Measurements from ENCODE around the gene PARN. TPM values are rescaled to one million over a fixed set of nuclear protein-coding genes. Genes with fewer than 3 reads are reported as not detected.
"Not testable (repeated sequence)": the region's sequence is repeated elsewhere in the genome, so short reads cannot be mapped to it uniquely, and the experiment has no call there.

PARN gene
- total RNA-seq, 1 donor from 2014 or later: 25.2 TPM

- Mint-ChIP-seq H3K27me3 (ENCODE audit: unreplicated experiment) (no peaks in the 10 kb centered on the region), H3K9me3 (ENCODE audit: unreplicated experiment) (no peaks in the 10 kb centered on the region), H3K4me1 (ENCODE audit: unreplicated experiment) (peaks cover 11% of the 10 kb centered on the region), H3K36me3 (ENCODE audit: low read depth, unreplicated experiment) (peaks cover 18% of the 10 kb centered on the region), H3K27ac (ENCODE audit: unreplicated experiment) (no peak overlapping the region), H3K4me3 (ENCODE audit: unreplicated experiment) (no peak overlapping the region)
- no peak for TF ChIP-seq CTCF (IDR thresholded peaks at IDR 0.05; ENCODE audit: unreplicated experiment)
- no peak for DNase-seq (ENCODE audit: low spot score)
These were observed 84.6 kb downstream of the PARN start for GRCh38 chr16:14545346-14545884.

GRCh38 chr16:14544846-14545245, 85.2 kb downstream of the PARN start:
- not testable (repeated sequence) for H3K27ac Mint-ChIP-seq (ENCODE audit: unreplicated experiment); H3K4me1 Mint-ChIP-seq (ENCODE audit: unreplicated experiment); DNase-seq (ENCODE audit: low spot score); H3K9me3 Mint-ChIP-seq (ENCODE audit: unreplicated experiment); H3K4me3 Mint-ChIP-seq (ENCODE audit: unreplicated experiment); H3K27me3 Mint-ChIP-seq (ENCODE audit: unreplicated experiment)
- peaks cover 18% of the 10 kb centered on the region for H3K36me3 Mint-ChIP-seq (ENCODE audit: low read depth, unreplicated experiment)

- no peak for DNase-seq (ENCODE audit: low spot score)
- H3K36me3 Mint-ChIP-seq (ENCODE audit: low read depth, unreplicated experiment): peaks cover 18% of the 10 kb centered on the region
- H3K4me1 Mint-ChIP-seq (ENCODE audit: unreplicated experiment): no peaks in the 10 kb centered on the region
- no peaks in the 10 kb centered on the region for H3K27me3 Mint-ChIP-seq (ENCODE audit: unreplicated experiment)
- TF ChIP-seq CTCF (IDR thresholded peaks at IDR 0.05; ENCODE audit: unreplicated experiment): no peak
- H3K4me3 Mint-ChIP-seq (ENCODE audit: unreplicated experiment): no peak overlapping the region
- no peaks in the 10 kb centered on the region for H3K9me3 Mint-ChIP-seq (ENCODE audit: unreplicated experiment)
- H3K27ac Mint-ChIP-seq (ENCODE audit: unreplicated experiment): no peak overlapping the region
These were observed 90.4 kb downstream of the PARN start for GRCh38 chr16:14539631-14540030.

- TF ChIP-seq CTCF (IDR thresholded peaks at IDR 0.05; ENCODE audit: unreplicated experiment): no peak
- no peak for DNase-seq (ENCODE audit: low spot score)
- Mint-ChIP-seq H3K27me3 (ENCODE audit: unreplicated experiment) (no peaks in the 10 kb centered on the region), H3K4me3 (ENCODE audit: unreplicated experiment) (no peak overlapping the region), H3K4me1 (ENCODE audit: unreplicated experiment) (no peaks in the 10 kb centered on the region), H3K27ac (ENCODE audit: unreplicated experiment) (no peak overlapping the region), H3K36me3 (ENCODE audit: low read depth, unreplicated experiment) (peaks cover 18% of the 10 kb centered on the region), H3K9me3 (ENCODE audit: unreplicated experiment) (no peaks in the 10 kb centered on the region)
These were observed 90.9 kb downstream of the PARN start for GRCh38 chr16:14539156-14539555.

GRCh38 chr16:14538604-14539003, 91.5 kb downstream of the PARN start:
- no peak overlapping the region for H3K4me3 Mint-ChIP-seq (ENCODE audit: unreplicated experiment)
- no peaks in the 10 kb centered on the region for H3K9me3 Mint-ChIP-seq (ENCODE audit: unreplicated experiment)
- no peaks in the 10 kb centered on the region for H3K27me3 Mint-ChIP-seq (ENCODE audit: unreplicated experiment)
- no peak for TF ChIP-seq CTCF (IDR thresholded peaks at IDR 0.05; ENCODE audit: unreplicated experiment)
- H3K27ac Mint-ChIP-seq (ENCODE audit: unreplicated experiment): no peak overlapping the region
- no peak for DNase-seq (ENCODE audit: low spot score)
- peaks cover 22% of the 10 kb centered on the region for H3K36me3 Mint-ChIP-seq (ENCODE audit: low read depth, unreplicated experiment)
- H3K4me1 Mint-ChIP-seq (ENCODE audit: unreplicated experiment): no peaks in the 10 kb centered on the region

Measured in endothelial cell (in vitro differentiated cells).